Prostate gland (tissue), 2 donors: Measurements from ENCODE around the gene GABPB1.

ENCODE experiments used
- CTCF ChIP-seq, 4 experiments: fragments of 200-600 bp in 2 of 4; fragments of 450-650 bp in 2 of 4; sonication (generic) in 2 of 4; IDR thresholded peaks; 1 replicate in 3 of 4; 2 replicates in 1 of 4; pipeline ENCODE4 v1.5.1; 2016 to 2019; ENCODE audit warnings: antibody characterized with exemption in 4 of 4, mild to moderate bottlenecking in 2 of 4, moderate library complexity in 2 of 4
- POLR2A ChIP-seq: fragments of 450-650 bp; IDR thresholded peaks from one replicate; pipeline ENCODE4 v1.6.1; 2016; ENCODE audit warnings: antibody characterized with exemption, mild to moderate bottlenecking

GRCh38 chr15:50248994-50249582 is 105.9 kb downstream of the GABPB1 start:
- TF ChIP-seq CTCF (IDR thresholded peaks at IDR 0.05), result no peak
- TF ChIP-seq POLR2A, result no peak
